HAP-1 (cell line): ENCODE data around the gene SLC35G3.
"Not testable (repeated sequence)": the region's sequence is repeated elsewhere in the genome, so short reads cannot be mapped to it uniquely, and the experiment has no call there.

Experiments
- DNase-seq, 2 experiments: peaks; one replicate each; pipeline ENCODE4 v3.0.0-alpha.2; 2016 to 2020; ENCODE audit warnings: low spot score in 2 of 2
- H3K27me3 ChIP-seq: fragments of 250-450 bp; sonication (Bioruptor Pico); 2 replicates; pipeline ENCODE4 v1.5.1; 2020; ENCODE audit warnings: low read depth, mild to moderate bottlenecking, moderate library complexity
- H3K36me3 ChIP-seq: fragments of 250-450 bp; sonication (Bioruptor Pico); replicated peaks from 2 replicates; pipeline ENCODE4 v1.5.1; 2020; ENCODE audit warnings: mild to moderate bottlenecking
- H3K4me1 ChIP-seq: fragments of 250-450 bp; sonication (Bioruptor Pico); 2 replicates; pipeline ENCODE4 v1.5.1; 2020; ENCODE audit warnings: mild to moderate bottlenecking
- H3K4me3 ChIP-seq: fragments of 250-450 bp; sonication (Bioruptor Pico); 2 replicates; pipeline ENCODE4 v1.5.1; 2020; ENCODE audit warnings: mild to moderate bottlenecking, moderate library complexity
- H3K9me3 ChIP-seq: fragments of 250-450 bp; sonication (Bioruptor Pico); 2 replicates; pipeline ENCODE4 v1.5.1; 2020; ENCODE audit warnings: mild to moderate bottlenecking, moderate library complexity
- in situ Hi-C: fragments of 300-500 bp; cut with MboI; formaldehyde crosslinking; loops from 3 replicates; pipeline ENCODE4 v1.14.3; 2020; ENCODE audit warnings: low sequenced_read_pairs, inconsistent platforms, mixed read lengths

Gene SLC35G3

GRCh38 chr17:35194001-35194400 lies at the start of gene SLC35G3:
Gene SLC35G3 (minus strand): TSS chr17:35194393. CDS start chr17:35194307, 86 bp downstream.
- H3K9me3 ChIP-seq, in situ Hi-C loops, H3K36me3 ChIP-seq, H3K4me3 ChIP-seq, DNase-seq, H3K4me1 ChIP-seq, H3K27me3 ChIP-seq: not testable (repeated sequence)

- in situ Hi-C loops, result loop anchor here (5.0 kb wide), 1 partner anchor 101 kb away; the partner anchor contains the start of gene NLE1
- Histone ChIP-seq H3K9me3 (no peaks in the 10 kb centered on the region), H3K27me3 (no peaks in the 10 kb centered on the region), H3K36me3 (no peaks in the 10 kb centered on the region), H3K4me1 (peaks cover 13% of the 10 kb centered on the region), H3K4me3 (peak overlapping the region; percentile 52)
- peak; percentile 24 to 40 for DNase-seq
These were observed 49.6 kb upstream of the SLC35G3 start for GRCh38 chr17:35243561-35244340.

- in situ Hi-C loops, result loop anchor here (5.0 kb wide), 1 partner anchor 101 kb away; the partner anchor contains the start of gene NLE1
- Histone ChIP-seq H3K27me3 (no peaks in the 10 kb centered on the region), H3K4me3 (peak within 1 kb of the TSS; percentile 52), H3K9me3 (no peaks in the 10 kb centered on the region), H3K4me1 (peaks cover 13% of the 10 kb centered on the region), H3K36me3 (no peaks in the 10 kb centered on the region)
- peak; percentile 71 to 93 for DNase-seq
These were observed 48.8 kb upstream of the SLC35G3 start, which contains the start of gene SLFN5 for GRCh38 chr17:35242805-35243560. Gene SLFN5 (plus strand): TSS chr17:35243072. CDS start chr17:35258691, 15,619 bp downstream.

- peak; percentile 45 to 77 for DNase-seq
- H3K4me1 ChIP-seq, result peaks cover 13% of the 10 kb centered on the region
- in situ Hi-C loops, result loop anchor here (5.0 kb wide), 1 partner anchor 100 kb away; the partner anchor contains the start of gene NLE1
- no peaks in the 10 kb centered on the region for H3K27me3 ChIP-seq
- H3K9me3 ChIP-seq, result no peaks in the 10 kb centered on the region
- H3K36me3 ChIP-seq, result no peaks in the 10 kb centered on the region
- H3K4me3 ChIP-seq, result peak overlapping the region; percentile 52
These were observed 48.1 kb upstream of the SLC35G3 start for GRCh38 chr17:35242158-35242804.

- H3K27me3 ChIP-seq, result 0 out of 2 replicates have a peak, but pooled peaks cover under 1% of the 10 kb centered on the region
- H3K4me3 ChIP-seq, result no peak overlapping the region; the same call in 1 of the 2 replicates
- H3K9me3 ChIP-seq, result no peaks in the 10 kb centered on the region
- in situ Hi-C loops, result loop anchor here (5.0 kb wide), 1 partner anchor 99 kb away; the partner anchor contains the start of gene NLE1
- peaks cover 13% of the 10 kb centered on the region for H3K4me1 ChIP-seq
- no peaks in the 10 kb centered on the region for H3K36me3 ChIP-seq
- no peak for DNase-seq
These were observed 47.3 kb upstream of the SLC35G3 start for GRCh38 chr17:35241520-35241919.

- Histone ChIP-seq H3K27me3 (0 out of 2 replicates have a peak, but pooled peaks cover 2% of the 10 kb centered on the region), H3K36me3 (no peaks in the 10 kb centered on the region), H3K4me3 (no peak overlapping the region), H3K4me1 (peaks cover 13% of the 10 kb centered on the region), H3K9me3 (no peaks in the 10 kb centered on the region)
- in situ Hi-C loops, result loop anchor here (5.0 kb wide), 1 partner anchor 99 kb away; the partner anchor contains the start of gene NLE1
- DNase-seq, result no peak
These were observed 46.7 kb upstream of the SLC35G3 start for GRCh38 chr17:35240861-35241260.

- Histone ChIP-seq H3K4me1 (peaks cover 12% of the 10 kb centered on the region), H3K27me3 (0 out of 2 replicates have a peak, but pooled peaks cover 2% of the 10 kb centered on the region), H3K9me3 (no peaks in the 10 kb centered on the region), H3K36me3 (no peaks in the 10 kb centered on the region), H3K4me3 (no peak overlapping the region)
- in situ Hi-C loops, result loop anchor here (5.0 kb wide), 1 partner anchor 98 kb away; the partner anchor contains the start of gene NLE1
- DNase-seq, result no peak
These were observed 45.6 kb upstream of the SLC35G3 start for GRCh38 chr17:35239823-35240222.

- Histone ChIP-seq H3K9me3 (no peaks in the 10 kb centered on the region), H3K4me1 (peaks cover 4% of the 10 kb centered on the region), H3K36me3 (no peaks in the 10 kb centered on the region), H3K4me3 (no peak overlapping the region), H3K27me3 (0 out of 2 replicates have a peak, but pooled peaks cover 2% of the 10 kb centered on the region)
- no peak for DNase-seq
- in situ Hi-C loops, result no loop called here
These were observed 44.6 kb upstream of the SLC35G3 start for GRCh38 chr17:35238821-35239220.

- in situ Hi-C loops, result no loop called here
- no peak overlapping the region for H3K4me3 ChIP-seq
- peaks cover 4% of the 10 kb centered on the region; the same call in 1 of the 2 replicates for H3K27me3 ChIP-seq
- H3K9me3 ChIP-seq, result no peaks in the 10 kb centered on the region
- H3K4me1 ChIP-seq, result no peaks in the 10 kb centered on the region
- no peak for DNase-seq
- H3K36me3 ChIP-seq, result no peaks in the 10 kb centered on the region
These were observed 42.6 kb upstream of the SLC35G3 start for GRCh38 chr17:35236821-35237220.

- Histone ChIP-seq H3K27me3 (peaks cover 9% of the 10 kb centered on the region; the same call in 1 of the 2 replicates), H3K4me3 (no peak overlapping the region), H3K9me3 (no peaks in the 10 kb centered on the region), H3K36me3 (no peaks in the 10 kb centered on the region), H3K4me1 (no peaks in the 10 kb centered on the region)
- no peak for DNase-seq
- in situ Hi-C loops, result no loop called here
These were observed 41.7 kb upstream of the SLC35G3 start for GRCh38 chr17:35235917-35236316.

GRCh38 chr17:35235289-35235688 lies 41.1 kb upstream of the SLC35G3 start:
- DNase-seq, result no peak
- in situ Hi-C loops, result no loop called here
- H3K4me1 ChIP-seq, result no peaks in the 10 kb centered on the region
- no peaks in the 10 kb centered on the region for H3K36me3 ChIP-seq
- H3K27me3 ChIP-seq, result peaks cover 9% of the 10 kb centered on the region; the same call in 1 of the 2 replicates
- H3K4me3 ChIP-seq, result no peak overlapping the region
- no peaks in the 10 kb centered on the region for H3K9me3 ChIP-seq

GRCh38 chr17:35234315-35234714 lies 40.1 kb upstream of the SLC35G3 start:
- H3K9me3 ChIP-seq, H3K4me1 ChIP-seq, H3K27me3 ChIP-seq, H3K36me3 ChIP-seq, H3K4me3 ChIP-seq, in situ Hi-C loops, DNase-seq: not testable (repeated sequence)

- Histone ChIP-seq H3K27me3 (peaks cover 11% of the 10 kb centered on the region), H3K4me3 (no peak overlapping the region), H3K9me3 (no peaks in the 10 kb centered on the region), H3K4me1 (no peaks in the 10 kb centered on the region), H3K36me3 (no peaks in the 10 kb centered on the region)
- in situ Hi-C loops, result no loop called here
- no peak for DNase-seq
These were observed 35.4 kb upstream of the SLC35G3 start for GRCh38 chr17:35229638-35230037.
